ENCODE results near the gene CPN2.

DNA sequence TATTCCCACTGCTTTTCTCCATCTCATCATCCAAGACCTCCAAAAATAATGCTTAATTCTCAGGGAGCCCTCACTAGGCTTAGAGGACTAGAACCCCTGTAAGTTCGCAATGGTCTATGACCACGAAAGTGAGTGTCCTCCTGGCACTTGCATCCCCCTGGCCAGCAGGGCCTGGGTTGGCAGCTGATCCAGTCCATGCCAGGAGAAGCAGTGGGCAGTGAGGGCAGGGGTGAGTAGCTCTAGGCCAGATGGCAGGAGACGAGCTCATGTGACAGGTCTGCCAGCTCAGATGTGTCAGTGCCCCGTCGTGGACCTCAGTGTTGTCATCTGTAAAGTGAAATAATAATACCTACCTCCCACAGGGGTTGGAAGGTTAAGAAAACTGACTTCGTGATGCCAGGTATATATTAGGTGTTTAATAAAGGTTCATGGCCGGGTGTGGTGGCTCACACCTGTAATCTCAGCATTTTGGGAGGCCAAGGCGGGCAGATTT, 36.8 kb upstream of the CPN2 start:
- TF ChIP-seq KDM1A (IDR thresholded peaks at IDR 0.05; ENCODE audit: borderline replicate concordance, low read length) (no peak), RFX5 (IDR thresholded peaks at IDR 0.05; ENCODE audit: borderline replicate concordance, low read depth, low read length) (no peak), POLR2AphosphoS5 (IDR thresholded peaks at IDR 0.05; ENCODE audit: low read depth, low read length) (no peak), EZH2 (IDR thresholded peaks at IDR 0.05; ENCODE audit: low read depth, low read length, severe bottlenecking) (no peak)

Measured in H1 (cell line).